Measurements from ENCODE around the gene TAL2. TPM values are rescaled to one million over a fixed set of nuclear protein-coding genes. Genes with fewer than 3 reads are reported as not detected.
"Not testable (repeated sequence)": the region's sequence is repeated elsewhere in the genome, so short reads cannot be mapped to it uniquely, and the experiment has no call there.

Gene TAL2
- polyA plus RNA-seq, 3 donors = 1.6 to 3.3 (median 2.8) TPM

DNA sequence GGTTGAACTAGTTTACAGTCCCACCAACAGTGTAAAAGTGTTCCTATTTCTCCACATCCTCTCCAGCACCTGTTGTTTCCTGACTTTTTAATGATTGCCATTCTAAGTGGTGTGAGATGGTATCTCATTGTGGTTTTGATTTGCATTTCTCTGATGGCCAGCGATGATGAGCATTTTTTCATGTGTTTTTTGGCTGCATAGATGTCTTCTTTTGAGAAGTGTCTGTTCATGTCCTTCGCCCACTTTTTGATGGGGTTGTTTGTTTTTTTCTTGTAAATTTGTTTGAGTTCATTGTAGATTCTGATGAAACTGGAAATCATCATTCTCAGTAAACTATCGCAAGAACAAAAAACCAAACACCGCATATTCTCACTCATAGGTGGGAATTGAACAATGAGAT lies 41.4 kb downstream of the TAL2 start:
- DNase-seq = not testable (repeated sequence)

DNA sequence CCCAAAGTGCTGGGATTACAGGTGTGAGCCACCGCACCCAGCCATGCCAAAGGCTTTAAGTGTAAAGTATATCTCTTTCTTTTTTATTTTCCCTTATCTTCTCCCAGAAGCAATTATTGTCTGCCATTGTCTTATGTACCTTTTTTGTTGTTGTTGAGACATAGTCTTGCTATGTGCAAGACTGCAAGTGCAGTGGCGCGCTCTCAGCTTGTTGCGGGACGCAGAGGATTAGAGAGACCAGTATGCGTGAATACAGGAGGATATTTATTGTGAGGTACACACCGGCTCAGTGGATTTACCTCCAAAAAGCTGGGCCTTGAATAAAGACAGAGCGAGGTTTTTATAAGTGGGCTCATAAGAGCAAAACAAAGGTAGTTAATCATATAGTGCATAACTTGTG lies 43.9 kb downstream of the TAL2 start:
- no peak for DNase-seq

- DNase-seq = no peak
These were observed 46.1 kb downstream of the TAL2 start for GRCh38 chr9:105708405-105708804.

DNA sequence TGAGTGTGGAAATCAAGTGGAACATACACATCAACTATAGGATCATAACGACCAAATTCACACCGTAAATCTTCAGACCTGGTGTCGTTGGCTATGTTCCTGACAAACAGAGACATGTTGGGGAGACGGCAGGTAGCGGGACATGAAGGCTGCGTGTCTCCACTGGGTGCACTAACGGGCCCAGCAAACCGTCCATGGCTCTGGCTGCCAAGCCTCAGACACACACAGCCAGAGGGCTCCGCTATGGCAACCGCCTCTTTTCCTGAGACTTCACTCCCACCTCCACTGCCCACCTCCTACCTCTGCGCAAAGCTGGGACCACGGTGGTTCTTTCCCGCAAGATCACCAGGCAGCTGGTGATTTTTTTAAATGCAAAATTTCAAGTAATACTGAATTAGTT lies 48.4 kb downstream of the TAL2 start:
- no peak for DNase-seq

- DNase-seq = no peak
These were observed 49.6 kb downstream of the TAL2 start for GRCh38 chr9:105711867-105712266.

DNA sequence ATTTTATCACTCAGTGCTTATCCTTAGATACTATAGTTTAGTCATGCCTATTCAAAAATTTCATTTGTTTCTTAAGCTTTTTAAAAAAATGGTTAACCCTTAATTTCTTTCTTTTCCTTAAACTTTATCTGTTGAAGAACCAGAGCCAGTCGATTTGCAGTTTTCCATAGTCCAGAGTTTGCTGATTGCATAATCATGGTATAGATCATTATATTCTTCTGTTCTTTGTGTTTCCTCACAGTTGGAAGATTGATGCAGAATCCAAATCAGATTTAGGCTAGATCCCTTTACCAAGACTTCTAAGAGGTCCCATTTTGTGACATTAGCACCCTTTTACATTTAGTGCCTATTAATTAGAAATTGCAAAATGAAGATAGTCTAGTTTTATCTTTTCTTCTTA lies 50.0 kb downstream of the TAL2 start:
- DNase-seq = no peak

Other genes with a start within 250 kb of the TAL2 start
- 10 to 100 TPM in 1 of 3 donors, 1 to 10 TPM in 2; 7.4 to 10.7 (median 8.0) TPM for gene FSD1L, start 214.4 kb upstream of the TAL2 start, polyA plus RNA-seq (ENCODE audit: insufficient read length in 3 of 3)
- gene FKTN, start 104.3 kb upstream of the TAL2 start, polyA plus RNA-seq (ENCODE audit: insufficient read length in 3 of 3) = 10 to 100 TPM; 21.4 to 29.3 (median 25.9) TPM
- 10 to 100 TPM; 40.5 to 45.5 (median 41.8) TPM for gene TMEM38B, start 32.1 kb downstream of the TAL2 start, polyA plus RNA-seq (ENCODE audit: insufficient read length in 3 of 3)